ENCODE results near the gene INSR. TPM values are rescaled to one million over a fixed set of nuclear protein-coding genes. Genes with fewer than 3 reads are reported as not detected.

INSR gene
- total RNA-seq, 1 donor from 2014 or later, result 73.5 TPM

- intact Hi-C loops (cut with DNase I), result no loop called here
- DNase-seq (ENCODE audit: missing footprints) (no peak), ATAC-seq (no peak)
These were observed 168.1 kb downstream of the INSR start for GRCh38 chr19:7126132-7126531.

GRCh38 chr19:7125221-7125620, 169.0 kb downstream of the INSR start:
- no peak for ATAC-seq
- intact Hi-C loops (cut with DNase I), result no loop called here
- DNase-seq (ENCODE audit: missing footprints), result no peak

DNA sequence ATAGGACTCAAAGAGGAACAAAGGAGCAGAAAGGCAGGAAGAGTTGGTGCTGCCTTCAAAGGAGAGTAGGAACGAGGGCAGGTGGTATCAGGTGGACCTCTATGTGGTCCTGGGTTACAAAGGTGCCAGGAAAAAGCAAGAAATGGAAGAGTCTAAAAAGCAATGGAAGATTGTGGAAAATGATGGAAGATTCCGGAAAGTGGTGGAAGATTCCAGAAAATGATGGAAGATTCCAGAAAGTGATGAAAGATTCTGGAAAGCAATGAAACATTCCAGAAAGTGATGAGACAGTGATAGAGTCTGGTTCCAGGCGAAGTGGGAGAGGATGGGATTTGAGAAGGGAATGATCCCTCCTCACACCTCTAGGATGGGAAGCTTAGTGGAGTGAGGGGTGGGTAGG, 169.4 kb downstream of the INSR start:
- intact Hi-C loops (cut with DNase I), result no loop called here
- ATAC-seq (no peak), DNase-seq (ENCODE audit: missing footprints) (no peak)

DNA sequence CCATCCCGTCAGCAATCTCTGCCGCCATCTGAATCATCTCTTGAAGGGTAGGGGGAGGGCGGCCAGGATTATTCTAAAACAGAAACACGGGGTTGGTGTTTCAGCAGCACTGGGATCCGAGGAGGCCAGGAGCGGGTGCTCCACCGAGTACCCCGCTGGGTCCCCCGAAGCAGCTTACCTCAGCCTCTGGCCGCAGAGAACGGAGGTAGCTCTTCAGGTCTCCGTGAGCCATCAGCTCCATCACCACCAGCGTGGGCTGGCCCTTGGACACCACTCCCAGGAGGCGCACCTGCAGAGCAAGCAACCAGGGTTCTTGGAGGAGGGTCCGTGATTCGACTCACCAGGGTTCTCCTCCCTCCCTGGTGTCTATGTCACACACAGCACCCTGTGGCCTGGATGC, 171.5 kb downstream of the INSR start:
- ATAC-seq, result no peak
- intact Hi-C loops (cut with DNase I), result no loop called here
- no peak for DNase-seq (ENCODE audit: missing footprints)

DNA sequence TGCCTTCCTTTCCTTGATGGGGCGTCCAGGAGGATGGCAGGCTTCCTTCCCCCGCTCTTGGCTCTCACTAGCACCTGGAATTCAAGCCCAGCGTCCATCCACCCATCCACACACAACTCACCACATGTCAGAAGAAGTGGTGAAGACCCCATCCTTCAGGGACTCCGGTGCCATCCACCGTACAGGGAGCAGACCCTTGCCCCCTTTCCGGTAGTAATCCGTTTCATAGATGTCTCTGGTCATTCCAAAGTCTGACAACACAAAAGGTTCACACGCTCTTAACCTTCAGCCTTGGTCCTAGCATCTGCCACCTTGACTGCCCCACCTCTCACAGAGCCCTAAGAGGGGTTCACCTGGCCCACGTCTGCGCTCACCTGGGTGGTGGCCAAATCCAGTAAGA, 173.7 kb downstream of the INSR start:
- ATAC-seq (no peak), DNase-seq (ENCODE audit: missing footprints) (no peak)
- intact Hi-C loops (cut with DNase I), result no loop called here

- DNase-seq (ENCODE audit: missing footprints), result no peak
- ATAC-seq, result no peak
- intact Hi-C loops (cut with DNase I), result no loop called here
These were observed 174.6 kb downstream of the INSR start for GRCh38 chr19:7119582-7119981.

DNA sequence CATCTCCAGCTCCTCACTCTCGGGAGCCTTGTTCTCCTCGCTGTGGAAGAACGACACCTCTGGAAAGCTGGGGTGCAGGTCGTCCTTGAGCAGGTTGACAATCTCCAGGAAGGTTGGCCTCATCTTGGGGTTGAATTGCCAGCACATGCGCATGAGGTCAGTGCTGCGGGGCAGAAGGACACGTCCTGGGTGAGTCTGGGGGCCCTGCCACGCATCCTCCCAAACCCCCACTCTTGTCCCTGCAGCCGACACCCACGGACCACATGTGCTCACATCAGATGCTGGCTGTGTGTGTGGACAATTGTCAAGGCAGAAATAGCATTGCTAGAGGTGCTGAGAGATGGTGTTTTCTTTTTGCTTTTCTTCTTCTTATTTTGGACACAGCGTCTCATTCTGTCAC, 177.0 kb downstream of the INSR start:
- DNase-seq (ENCODE audit: missing footprints), result no peak
- intact Hi-C loops (cut with DNase I), result no loop called here
- no peak for ATAC-seq

- intact Hi-C loops (cut with DNase I), result no loop called here
- ATAC-seq (no peak), DNase-seq (ENCODE audit: missing footprints) (no peak)
These were observed 178.5 kb downstream of the INSR start for GRCh38 chr19:7115721-7116120.

- DNase-seq (ENCODE audit: missing footprints), result no peak
- intact Hi-C loops (cut with DNase I), result no loop called here
- no peak for ATAC-seq
These were observed 181.0 kb downstream of the INSR start for GRCh38 chr19:7113233-7113632.

GRCh38 chr19:7112675-7113074, 181.5 kb downstream of the INSR start:
- ATAC-seq (no peak), DNase-seq (ENCODE audit: missing footprints) (no peak)
- intact Hi-C loops (cut with DNase I), result no loop called here

DNA sequence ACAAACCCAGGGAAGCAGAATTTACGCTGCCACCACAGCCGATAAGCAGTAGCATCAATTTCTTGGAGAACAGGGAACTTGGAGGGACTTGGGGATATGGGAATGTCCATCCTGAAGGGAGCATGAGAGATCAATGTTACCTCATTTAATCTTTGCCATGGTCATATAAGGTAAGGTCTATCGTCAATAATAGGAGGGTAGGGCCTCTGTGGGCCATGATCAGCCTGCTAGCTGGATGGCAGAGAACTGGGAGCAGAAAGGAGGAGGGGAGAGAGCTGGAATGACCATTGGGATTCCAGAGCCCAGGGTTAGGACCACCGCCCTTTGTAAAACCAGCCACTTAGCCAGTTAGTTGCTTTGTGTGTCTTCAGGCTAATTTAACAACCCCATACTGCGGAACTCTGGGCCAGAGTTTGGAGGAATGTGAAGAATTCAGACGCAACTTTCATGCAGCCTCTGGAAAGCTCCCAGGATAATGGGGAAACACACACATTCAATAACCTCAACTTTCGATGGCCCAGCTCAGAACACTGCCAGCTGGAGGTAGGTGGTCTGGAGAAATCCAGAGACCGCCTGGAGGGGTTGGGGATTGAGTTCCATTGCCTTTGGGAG, 184.4 kb downstream of the INSR start:
- DNase-seq (ENCODE audit: missing footprints) (no peak), ATAC-seq (no peak)
- intact Hi-C loops (cut with DNase I), result no loop called here

DNA sequence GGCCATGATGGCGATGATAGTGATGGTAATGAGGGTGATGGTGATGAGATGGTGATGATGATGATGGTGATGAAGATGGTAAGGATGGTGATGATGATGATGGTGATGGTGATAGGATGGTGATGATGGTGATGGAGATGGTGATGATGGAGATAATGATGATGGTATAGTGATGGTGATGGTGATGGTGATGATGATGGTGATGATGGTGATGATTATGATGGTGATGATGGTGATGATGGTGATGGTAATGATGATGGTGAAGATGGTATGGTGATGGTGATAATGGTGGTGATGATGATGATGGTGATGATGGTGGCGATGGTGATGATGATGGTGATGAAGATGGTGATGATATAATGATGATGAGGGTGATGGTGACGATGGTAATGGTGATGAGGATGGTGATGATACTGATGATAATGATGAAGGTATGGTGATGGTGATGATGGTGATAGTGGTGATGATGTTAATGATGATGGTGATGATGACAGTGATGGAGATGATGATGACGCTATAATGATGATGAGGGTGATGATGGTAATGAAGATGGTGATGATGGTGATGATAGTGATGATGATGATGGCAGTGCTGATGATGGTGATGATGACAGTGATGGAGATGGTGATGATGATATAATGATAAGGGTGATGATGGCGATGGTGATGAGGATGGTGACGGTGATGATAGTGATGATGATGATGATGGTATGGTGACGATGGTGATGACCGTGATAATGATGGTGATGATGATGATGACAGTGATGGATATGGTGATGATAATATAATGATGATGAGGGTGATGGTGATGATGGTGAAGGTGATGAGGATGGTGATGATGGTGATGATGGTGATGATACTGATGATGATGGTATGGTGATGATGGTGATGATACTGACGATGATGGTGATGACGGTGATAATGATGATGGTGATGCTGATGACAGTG, 187.2 kb downstream of the INSR start:
- intact Hi-C loops (cut with DNase I), result no loop called here

GRCh38 chr19:7104747-7105447, 189.3 kb downstream of the INSR start:
- DNase-seq (ENCODE audit: missing footprints) (no peak), ATAC-seq (no peak)
- intact Hi-C loops (cut with DNase I), result no loop called here

More for the DNA sequence above, 187.2 kb downstream of the INSR start:
- DNase-seq (ENCODE audit: missing footprints), result no peak
- ATAC-seq, result no peak

GRCh38 chr19:7101498-7102253, 192.5 kb downstream of the INSR start:
- intact Hi-C loops (cut with DNase I), result loop anchor here (1.0 kb wide), 1 partner anchor 240 kb away; no protein-coding TSS in a partner anchor
- ATAC-seq (no peak), DNase-seq (ENCODE audit: missing footprints) (no peak)

DNA sequence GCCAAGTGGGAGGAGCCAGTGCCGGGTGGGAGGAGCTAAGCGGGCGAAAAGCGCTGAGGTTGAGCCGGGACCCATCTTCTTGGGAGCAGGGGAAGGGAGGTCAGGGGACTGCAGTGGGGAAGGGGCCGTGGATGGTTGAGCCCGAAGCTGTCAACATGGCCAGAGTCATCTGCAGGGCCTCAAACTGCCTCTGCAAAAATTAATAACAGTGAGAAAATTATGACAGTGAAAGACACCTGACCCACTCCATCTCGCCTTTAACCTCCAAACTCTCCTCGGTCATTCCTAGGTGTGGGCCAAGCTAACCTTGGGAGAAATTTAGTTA, 194.7 kb downstream of the INSR start:
- intact Hi-C loops (cut with DNase I), result no loop called here
- DNase-seq (ENCODE audit: missing footprints) (no peak), ATAC-seq (no peak)

GRCh38 chr19:7098701-7099596, 195.3 kb downstream of the INSR start:
- ATAC-seq, result peak; percentile 93
- DNase-seq (ENCODE audit: missing footprints), result peak; percentile 93
- intact Hi-C loops (cut with DNase I), result no loop called here

DNA sequence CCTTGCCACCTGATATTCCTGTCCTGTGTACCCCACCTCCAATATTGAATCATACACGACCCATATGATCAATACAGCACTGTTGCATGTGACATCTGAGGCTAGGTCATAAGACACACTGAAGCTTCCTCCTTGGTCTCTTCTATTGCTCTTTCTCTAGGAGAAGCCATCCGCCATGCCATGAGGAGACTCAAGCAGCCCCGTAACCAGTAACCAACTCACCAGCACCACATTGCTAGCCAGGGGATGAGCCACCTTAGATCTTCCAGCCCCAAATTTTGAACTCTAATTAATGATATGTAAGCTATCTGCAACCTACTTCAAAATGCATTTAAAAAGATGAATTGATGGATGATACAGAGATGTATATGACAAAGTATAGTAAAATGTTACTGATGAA, 196.1 kb downstream of the INSR start:
- intact Hi-C loops (cut with DNase I), result no loop called here

DNA sequence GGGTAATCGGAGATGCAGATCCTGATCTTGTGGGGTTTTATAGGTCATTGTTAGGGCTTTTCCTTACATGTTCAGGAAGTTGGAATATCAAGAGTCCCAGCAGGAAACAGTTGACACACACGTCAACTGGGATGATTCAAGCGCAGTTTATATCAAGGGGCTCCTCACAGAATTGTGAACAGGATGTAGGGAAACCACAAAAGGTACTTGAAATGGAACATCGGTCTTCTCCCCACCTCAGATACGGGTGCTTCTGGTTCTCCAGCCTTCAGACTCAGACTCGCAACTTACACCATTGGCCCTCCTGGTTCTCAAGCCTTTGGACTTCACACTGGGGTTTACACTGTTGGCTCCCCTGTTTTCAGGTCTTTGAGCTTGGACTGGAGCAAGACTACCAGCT, 205.2 kb downstream of the INSR start:
- intact Hi-C loops (cut with DNase I), result no loop called here
- no peak for DNase-seq (ENCODE audit: missing footprints)
- ATAC-seq, result no peak

More for the DNA sequence above, 196.1 kb downstream of the INSR start:
- ATAC-seq, result no peak
- DNase-seq (ENCODE audit: missing footprints), result no peak
